Measurements from ENCODE around the gene LGALS14. TPM values are rescaled to one million over a fixed set of nuclear protein-coding genes. Genes with fewer than 3 reads are reported as not detected.

LGALS14 gene
- total RNA-seq, 1 experiment from 2014 or later, result not detected

- ChIA-PET CTCF (interaction anchor here (2.5 kb wide), 1 partner anchor 12 kb away, joined by 8 read pairs; no protein-coding TSS in a partner anchor), POLR2A (no interaction called here)
- Mint-ChIP-seq H3K36me3 (ENCODE audit: insufficient read depth, unreplicated experiment) (no peaks in the 10 kb centered on the region), H3K27ac (ENCODE audit: low read depth, unreplicated experiment) (no peak overlapping the region), H3K4me3 (ENCODE audit: unreplicated experiment) (no peak overlapping the region), H3K4me1 (ENCODE audit: insufficient read depth, unreplicated experiment) (no peaks in the 10 kb centered on the region), H3K27me3 (ENCODE audit: insufficient read depth, unreplicated experiment) (peaks cover 23% of the 10 kb centered on the region), H3K9me3 (ENCODE audit: unreplicated experiment) (no peaks in the 10 kb centered on the region)
- intact Hi-C loops (cut with micrococcal nuclease), result no loop called here
- BruUV-seq (replicated peaks), result no TSS peak
- no peak for TF ChIP-seq CTCF (IDR thresholded peaks at IDR 0.05; ENCODE audit: unreplicated experiment)
- no peak for DNase-seq (ENCODE audit: unreplicated experiment)
Observed at GRCh38 chr19:39752795-39753194, 48.5 kb downstream of the LGALS14 start.

- intact Hi-C loops (cut with micrococcal nuclease), result no loop called here
- ChIA-PET CTCF (interaction anchor here (0.8 to 2.5 kb wide), 2 partner anchors 10 to 38 kb away, joined by 3 to 8 read pairs; no protein-coding TSS in a partner anchor), POLR2A (no interaction called here)
- H3K27me3 Mint-ChIP-seq (ENCODE audit: insufficient read depth, unreplicated experiment), result peaks cover 15% of the 10 kb centered on the region
- no peak overlapping the region for H3K4me3 Mint-ChIP-seq (ENCODE audit: unreplicated experiment)
- no peaks in the 10 kb centered on the region for H3K36me3 Mint-ChIP-seq (ENCODE audit: insufficient read depth, unreplicated experiment)
- DNase-seq (ENCODE audit: unreplicated experiment), result no peak
- no peaks in the 10 kb centered on the region for H3K4me1 Mint-ChIP-seq (ENCODE audit: insufficient read depth, unreplicated experiment)
- no TSS peak for BruUV-seq (replicated peaks)
- H3K9me3 Mint-ChIP-seq (ENCODE audit: unreplicated experiment), result no peaks in the 10 kb centered on the region
- H3K27ac Mint-ChIP-seq (ENCODE audit: low read depth, unreplicated experiment), result no peak overlapping the region
- no peak for TF ChIP-seq CTCF (IDR thresholded peaks at IDR 0.05; ENCODE audit: unreplicated experiment)
Observed at GRCh38 chr19:39754544-39754943, 50.3 kb downstream of the LGALS14 start.

- H3K4me3 Mint-ChIP-seq (ENCODE audit: unreplicated experiment), result no peak overlapping the region
- TF ChIP-seq CTCF (IDR thresholded peaks at IDR 0.05; ENCODE audit: unreplicated experiment), result no peak
- no peaks in the 10 kb centered on the region for H3K4me1 Mint-ChIP-seq (ENCODE audit: insufficient read depth, unreplicated experiment)
- BruUV-seq (replicated peaks), result no TSS peak
- ChIA-PET CTCF (interaction anchor here (0.6 to 1.4 kb wide), 4 partner anchors 10 to 131 kb away, joined by 3 to 5 read pairs (median 4); no protein-coding TSS in a partner anchor), POLR2A (interaction anchor here (0.5 kb wide), 1 partner anchor 1851 kb away, joined by 3 read pairs; no protein-coding TSS in a partner anchor)
- DNase-seq (ENCODE audit: unreplicated experiment), result no peak
- no peaks in the 10 kb centered on the region for H3K9me3 Mint-ChIP-seq (ENCODE audit: unreplicated experiment)
- no peak overlapping the region for H3K27ac Mint-ChIP-seq (ENCODE audit: low read depth, unreplicated experiment)
- intact Hi-C loops (cut with micrococcal nuclease), result no loop called here
- peaks cover 15% of the 10 kb centered on the region for H3K27me3 Mint-ChIP-seq (ENCODE audit: insufficient read depth, unreplicated experiment)
- no peaks in the 10 kb centered on the region for H3K36me3 Mint-ChIP-seq (ENCODE audit: insufficient read depth, unreplicated experiment)
Observed at GRCh38 chr19:39754971-39755370, 50.7 kb downstream of the LGALS14 start.

Other genes starting within 250 kb of the LGALS14 start
- 71.2 and 94.2 TPM in 2 replicates for gene TIMM50, start 223.6 kb upstream of the LGALS14 start, total RNA-seq (2022)
- 0.56 and 0.68 TPM in 2 replicates for gene DLL3, start 205.5 kb upstream of the LGALS14 start, total RNA-seq (2022)
- not detected in 2 replicates for gene SELENOV, start 189.3 kb upstream of the LGALS14 start, total RNA-seq (2022)
- 2.0 and 3.3 TPM in 2 replicates for gene EID2B, start 171.6 kb upstream of the LGALS14 start, total RNA-seq (2022)
- 8.5 and 10.4 TPM in 2 replicates for gene EID2, start 164.3 kb upstream of the LGALS14 start, total RNA-seq (2022)
- gene LGALS13, start 102.0 kb upstream of the LGALS14 start, total RNA-seq (2022), result not detected in 2 replicates
- not detected in 2 replicates for gene LGALS16, start 48.6 kb upstream of the LGALS14 start, total RNA-seq (2022)
- gene CLC, start 33.5 kb downstream of the LGALS14 start, total RNA-seq (2022), result not detected in 2 replicates
- not detected in 2 replicates for gene LEUTX, start 74.4 kb downstream of the LGALS14 start, total RNA-seq (2022)
- 11.8 and 14.3 TPM in 2 replicates for gene DYRK1B, start 129.7 kb downstream of the LGALS14 start, total RNA-seq (2022)
- 355 and 502 TPM in 2 replicates for gene FBL, start 141.9 kb downstream of the LGALS14 start, total RNA-seq (2022)
- gene FCGBP, start 230.2 kb downstream of the LGALS14 start, total RNA-seq (2022), result 0.37 and 0.96 TPM in 2 replicates

Data from MCF 10A (cell line).